ENCODE measurements around the gene ZEB2. TPM values are rescaled to one million over a fixed set of nuclear protein-coding genes. Genes with fewer than 3 reads are reported as not detected.

ZEB2 gene
- total RNA-seq, 8 experiments from 2014 or later, result 25.8 to 80.4 (median 52.3) TPM

DNA sequence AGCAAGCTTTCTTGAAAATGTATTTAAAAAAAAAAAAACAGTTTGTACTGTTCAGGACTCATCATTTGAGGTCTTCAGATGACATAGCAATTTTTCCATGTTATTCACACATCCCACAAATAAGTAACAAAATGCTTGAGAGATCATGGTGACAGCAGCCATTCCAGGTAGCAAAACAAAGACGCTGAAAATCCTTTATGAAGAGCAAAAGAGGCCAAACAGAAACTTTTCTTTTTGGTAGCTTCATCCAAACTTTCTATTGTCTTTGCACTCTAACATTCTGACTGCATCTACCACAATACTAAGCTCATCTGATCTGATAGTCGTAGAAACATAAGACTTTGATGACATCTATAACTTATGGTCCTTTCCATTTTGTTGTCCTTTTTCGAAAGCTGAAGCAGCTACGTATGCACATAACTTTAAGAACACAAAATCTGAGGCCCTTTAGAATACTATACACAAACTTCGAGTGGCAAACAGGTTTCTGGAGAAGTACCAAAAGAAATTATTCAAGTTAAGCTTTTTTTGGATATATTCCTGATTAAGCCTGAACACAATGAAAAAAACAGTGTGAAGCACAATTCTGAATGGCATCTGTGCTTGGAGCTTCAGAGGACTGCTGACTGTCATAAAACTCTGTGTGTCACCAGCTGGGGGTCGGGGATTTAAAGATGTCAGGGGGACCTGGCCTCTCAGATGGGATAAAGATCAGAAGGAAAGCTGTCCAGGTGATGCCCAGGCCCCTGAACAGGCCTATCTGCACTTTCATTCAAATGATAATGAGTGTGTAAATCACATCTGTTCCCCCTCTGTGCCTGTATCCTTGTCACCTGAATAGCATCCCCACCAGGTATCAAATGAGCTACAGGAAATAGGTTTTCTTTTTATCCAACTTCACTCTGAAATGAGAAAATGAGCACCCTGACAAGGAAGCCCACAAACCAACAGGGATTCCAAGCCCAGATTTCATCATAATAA, 75.8 kb downstream of the ZEB2 start:
- no peak overlapping the region for H3K4me3 ChIP-seq
- peaks cover 27 to 30% of the 10 kb centered on the region in 2 donors for H3K4me1 ChIP-seq (replicated peaks in 1 of 2)
- 0 to 56% (median 27%) methylated on average over 2 to 5 of the region's 6 CpGs for WGBS, 10 experiments
- no peak overlapping the region for H3K27ac ChIP-seq
- ATAC-seq (replicated peaks in 6 of 8), result peak in 2 of 8 experiments; percentile 16 to 21
- in situ Hi-C loops (cut with MboI; ENCODE audit: low pct_unique_long_range_greater_than_20kb in 2 of 9, low sequenced_read_pairs in 9 of 9, unreplicated experiment in 9 of 9), result no loop called here

DNA sequence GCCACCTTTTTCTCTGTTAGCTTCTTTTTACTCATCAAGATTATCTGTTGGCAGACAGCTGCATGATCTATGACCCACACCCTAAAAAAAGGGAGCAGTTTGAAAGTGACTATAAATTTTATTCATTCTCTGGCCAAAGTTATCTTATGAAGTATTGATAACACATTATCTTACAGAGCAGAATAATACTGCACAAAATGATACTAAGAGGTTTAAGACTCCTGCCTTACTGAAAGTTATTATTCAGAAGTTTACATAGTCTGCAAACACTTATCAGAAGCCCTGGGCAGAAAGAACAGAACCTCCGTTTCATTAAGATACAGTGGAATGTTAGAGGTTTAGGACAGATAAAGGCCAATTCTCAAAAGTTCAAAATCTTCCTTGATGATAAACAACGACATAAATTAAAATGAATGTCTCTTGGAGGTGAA, 78.2 kb downstream of the ZEB2 start:
- WGBS, 10 experiments, result 0 to 78% (median 38%) methylated on average over 1 to 2 of the region's 2 CpGs; no CpG with 5 or more reads in 1 of the 10 experiments
- Histone ChIP-seq H3K27ac (no peak overlapping the region), H3K4me1 (replicated peaks in 1 of 2) (peaks cover 35 to 42% of the 10 kb centered on the region in 2 donors), H3K4me3 (no peak overlapping the region)
- in situ Hi-C loops (cut with MboI; ENCODE audit: low pct_unique_long_range_greater_than_20kb in 2 of 9, low sequenced_read_pairs in 9 of 9, unreplicated experiment in 9 of 9), result no loop called here
- no peak for ATAC-seq (replicated peaks in 6 of 8)

- ATAC-seq (replicated peaks in 6 of 8), result peak in 3 of 8 experiments; percentile 24 to 66 (median 61)
- Histone ChIP-seq H3K27ac (no peak overlapping the region), H3K4me3 (no peak overlapping the region), H3K4me1 (replicated peaks in 1 of 2) (peaks cover 35 to 42% of the 10 kb centered on the region in 2 donors)
- WGBS, 10 experiments, result 0 to 75% (median 50%) methylated on average over 1 of the region's 1 CpG; no CpG with 5 or more reads in 3 of the 10 experiments
- in situ Hi-C loops (cut with MboI; ENCODE audit: low pct_unique_long_range_greater_than_20kb in 2 of 9, low sequenced_read_pairs in 9 of 9, unreplicated experiment in 9 of 9), result no loop called here
Measured at GRCh38 chr2:144439993-144440392, 79.9 kb downstream of the ZEB2 start.

GRCh38 chr2:144438801-144439631, 80.9 kb downstream of the ZEB2 start:
- in situ Hi-C loops (cut with MboI; ENCODE audit: low pct_unique_long_range_greater_than_20kb in 2 of 9, low sequenced_read_pairs in 9 of 9, unreplicated experiment in 9 of 9), result no loop called here
- peaks cover 35% of the 10 kb centered on the region in 2 donors for H3K4me1 ChIP-seq (replicated peaks in 1 of 2)

GRCh38 chr2:144437636-144438035, 82.3 kb downstream of the ZEB2 start:
- Histone ChIP-seq H3K4me3 (no peak overlapping the region), H3K4me1 (replicated peaks in 1 of 2) (peaks cover 36 to 46% of the 10 kb centered on the region in 2 donors), H3K27ac (no peak overlapping the region)
- ATAC-seq (replicated peaks in 6 of 8), result no peak
- in situ Hi-C loops (cut with MboI; ENCODE audit: low pct_unique_long_range_greater_than_20kb in 2 of 9, low sequenced_read_pairs in 9 of 9, unreplicated experiment in 9 of 9), result no loop called here
- WGBS, 10 experiments, result 44 to 98% (median 94%) methylated on average over 2 to 4 of the region's 4 CpGs

More at GRCh38 chr2:144438801-144439631, 80.9 kb downstream of the ZEB2 start:
- Histone ChIP-seq H3K27ac (peak overlapping the region in 1 of 2 donors; percentile 24), H3K4me3 (no peak overlapping the region)
- ATAC-seq (replicated peaks in 6 of 8), result peak in 5 of 8 experiments; percentile 95 to 97 (median 96)
- WGBS, 10 experiments, result 8 to 100% (median 61%) methylated on average over 1 to 8 of the region's 8 CpGs; no CpG with 5 or more reads in 1 of the 10 experiments

- Histone ChIP-seq H3K27ac (no peak overlapping the region), H3K4me3 (no peak overlapping the region), H3K4me1 (replicated peaks in 1 of 2) (peaks cover 43 to 54% of the 10 kb centered on the region in 2 donors)
- WGBS, 10 experiments, result 60 to 100% (median 85%) methylated on average over 1 to 4 of the region's 4 CpGs
- no peak for ATAC-seq (replicated peaks in 6 of 8)
- in situ Hi-C loops (cut with MboI; ENCODE audit: low pct_unique_long_range_greater_than_20kb in 2 of 9, low sequenced_read_pairs in 9 of 9, unreplicated experiment in 9 of 9), result no loop called here
Measured at GRCh38 chr2:144434425-144435222, 85.3 kb downstream of the ZEB2 start.

DNA sequence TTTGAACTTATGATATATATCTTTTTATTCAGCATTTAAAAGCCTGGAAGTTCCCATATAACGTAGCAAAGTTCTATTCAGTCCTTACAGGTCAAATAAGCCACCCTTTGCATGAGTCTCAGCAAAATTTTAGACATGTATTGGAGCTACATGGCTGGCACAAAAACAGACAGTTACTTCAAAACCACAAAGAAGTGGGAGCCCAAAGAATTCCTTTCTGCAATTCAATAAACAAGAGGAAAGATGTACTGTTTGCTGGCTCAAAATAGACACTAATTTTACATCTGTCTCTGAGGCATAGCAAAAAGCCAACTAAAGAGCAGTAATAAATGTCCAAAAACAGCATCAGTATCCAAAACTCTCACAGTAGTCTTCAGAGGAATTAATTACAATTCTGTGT, 87.0 kb downstream of the ZEB2 start:
- no peak overlapping the region for H3K4me3 ChIP-seq
- ATAC-seq (replicated peaks in 6 of 8), result no peak
- in situ Hi-C loops (cut with MboI; ENCODE audit: low pct_unique_long_range_greater_than_20kb in 2 of 9, low sequenced_read_pairs in 9 of 9, unreplicated experiment in 9 of 9), result no loop called here
- WGBS, 10 experiments, result 57 to 100% (median 91%) methylated on average over 1 of the region's 1 CpG; no CpG with 5 or more reads in 3 of the 10 experiments
- H3K27ac ChIP-seq, result no peak overlapping the region
- H3K4me1 ChIP-seq (replicated peaks in 1 of 2), result peaks cover 28 to 37% of the 10 kb centered on the region in 2 donors

- 0 to 89% (median 38%) methylated on average over 1 to 3 of the region's 3 CpGs for WGBS, 10 experiments
- peak overlapping the region; percentile 29 to 68 for H3K27ac ChIP-seq
- in situ Hi-C loops (cut with MboI; ENCODE audit: low pct_unique_long_range_greater_than_20kb in 2 of 9, low sequenced_read_pairs in 9 of 9, unreplicated experiment in 9 of 9), result no loop called here
- peak overlapping the region in 1 of 5 donors; percentile 18 for H3K4me3 ChIP-seq
- H3K4me1 ChIP-seq (replicated peaks in 1 of 2), result peaks cover 33 to 41% of the 10 kb centered on the region in 2 donors
- peak in 5 of 8 experiments; percentile 7 to 60 (median 35) for ATAC-seq (replicated peaks in 6 of 8)
Measured at GRCh38 chr2:144431998-144432397, 87.9 kb downstream of the ZEB2 start.

DNA sequence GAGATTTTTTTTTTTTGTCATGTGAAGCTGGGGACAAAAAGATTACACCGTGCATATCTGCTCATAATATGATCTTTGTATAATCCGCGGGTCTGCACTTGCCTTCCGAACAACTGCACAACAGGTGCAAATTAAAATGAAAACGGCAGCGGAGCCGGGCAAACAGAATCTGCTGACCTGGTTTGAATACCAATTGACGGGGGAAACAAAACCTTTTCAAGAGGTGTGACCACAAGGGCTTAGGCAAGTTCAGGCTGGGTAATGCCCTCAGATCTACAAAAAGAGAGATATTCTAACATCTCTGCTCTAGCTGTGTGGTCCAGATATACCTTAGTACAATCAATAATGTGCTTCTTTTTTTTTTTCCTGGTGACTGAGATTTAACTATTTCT, 88.5 kb downstream of the ZEB2 start:
- peak in 5 of 8 experiments; percentile 3 to 28 (median 19) for ATAC-seq (replicated peaks in 6 of 8)
- Histone ChIP-seq H3K27ac (peak overlapping the region; percentile 29 to 68), H3K4me1 (replicated peaks in 1 of 2) (peaks cover 33 to 45% of the 10 kb centered on the region in 2 donors), H3K4me3 (peak overlapping the region; percentile 2 to 23 (median 14))
- WGBS, 10 experiments, result 0 to 53% (median 20%) methylated on average over 1 to 8 of the region's 8 CpGs; no CpG with 5 or more reads in 1 of the 10 experiments
- in situ Hi-C loops (cut with MboI; ENCODE audit: low pct_unique_long_range_greater_than_20kb in 2 of 9, low sequenced_read_pairs in 9 of 9, unreplicated experiment in 9 of 9), result no loop called here

DNA sequence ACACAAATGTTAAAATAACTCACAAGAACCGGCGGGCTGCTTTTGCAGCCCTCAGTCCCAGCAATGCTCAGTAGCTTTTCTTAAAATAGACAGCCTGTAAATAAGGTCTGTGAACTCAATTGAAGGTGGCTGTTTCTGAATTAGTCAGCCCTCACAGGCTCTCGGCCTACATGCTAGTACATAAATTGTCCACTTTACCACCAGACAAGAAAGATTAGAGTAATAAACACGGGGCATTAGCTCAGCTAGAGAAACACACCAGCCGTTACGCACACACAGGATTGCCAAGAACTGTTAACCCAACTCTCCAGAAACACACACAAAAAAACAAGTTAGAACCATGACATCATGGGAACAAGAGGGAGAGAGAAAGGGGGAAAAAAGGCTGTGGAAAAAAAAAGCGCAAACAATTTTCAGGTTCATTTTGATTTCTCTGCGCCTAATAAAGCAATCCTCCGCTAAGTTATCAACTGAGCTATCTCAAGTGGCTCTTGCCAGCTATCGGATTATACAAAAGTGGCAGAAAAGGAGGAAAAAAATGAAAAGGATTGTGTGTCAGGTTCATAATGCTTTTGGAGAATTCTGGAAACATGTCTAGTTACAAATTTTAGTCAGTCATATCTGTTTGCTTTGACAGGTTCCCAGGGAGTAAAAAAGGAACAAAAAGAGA, 89.1 kb downstream of the ZEB2 start:
- Histone ChIP-seq H3K27ac (peak overlapping the region; percentile 29 to 68), H3K4me1 (replicated peaks in 1 of 2) (peaks cover 33 to 48% of the 10 kb centered on the region in 2 donors), H3K4me3 (peak overlapping the region in 4 of 5 donors; percentile 13 to 23 (median 16))
- WGBS, 10 experiments, result 34 to 84% (median 49%) methylated on average over 3 to 10 of the region's 10 CpGs
- in situ Hi-C loops (cut with MboI; ENCODE audit: low pct_unique_long_range_greater_than_20kb in 2 of 9, low sequenced_read_pairs in 9 of 9, unreplicated experiment in 9 of 9), result no loop called here
- ATAC-seq (replicated peaks in 6 of 8), result peak in 5 of 8 experiments; percentile 88 to 92 (median 89)

DNA sequence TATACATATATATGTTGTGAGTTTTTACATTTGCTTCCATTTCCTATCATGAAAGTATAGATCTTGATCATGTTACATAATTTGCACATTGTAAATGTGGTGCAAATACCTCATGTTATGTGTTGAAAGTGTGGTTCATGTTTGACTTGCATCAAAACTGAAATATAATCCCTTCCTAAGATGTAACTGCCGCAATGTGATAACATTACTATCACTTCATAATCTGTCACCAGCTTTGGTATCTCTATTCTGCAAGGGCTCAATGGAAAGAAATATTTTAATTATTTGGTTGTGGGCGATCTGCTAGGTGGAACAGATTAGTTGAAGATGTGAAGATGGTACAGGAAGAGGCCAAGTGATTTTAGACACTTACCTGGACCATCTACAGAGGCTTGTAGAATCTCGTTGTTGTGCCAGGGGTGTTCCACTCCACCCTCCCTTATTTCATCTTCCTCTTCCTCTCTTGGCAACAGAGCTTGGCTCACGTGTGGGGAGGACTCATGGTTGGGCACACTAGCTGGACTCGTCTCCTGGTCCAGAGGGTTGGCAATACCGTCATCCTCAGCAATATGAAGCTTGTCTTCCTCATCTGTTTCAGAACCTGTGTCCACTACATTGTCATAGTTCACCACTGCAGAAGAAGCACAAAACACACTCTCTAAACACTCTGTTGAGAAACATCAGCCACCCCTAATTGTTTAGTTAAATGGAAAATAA, 90.4 kb downstream of the ZEB2 start:
- in situ Hi-C loops (cut with MboI; ENCODE audit: low pct_unique_long_range_greater_than_20kb in 2 of 9, low sequenced_read_pairs in 9 of 9, unreplicated experiment in 9 of 9), result no loop called here
- no peak for ATAC-seq (replicated peaks in 6 of 8)
- peaks cover 45 to 56% of the 10 kb centered on the region in 2 donors for H3K4me1 ChIP-seq (replicated peaks in 1 of 2)
- 43 to 100% (median 89%) methylated on average over 1 to 5 of the region's 6 CpGs; no CpG with 5 or more reads in 2 of the 10 experiments for WGBS, 10 experiments
- H3K4me3 ChIP-seq, result no peak overlapping the region
- H3K27ac ChIP-seq, result no peak overlapping the region

Data from motor neuron (in vitro differentiated cells).